Measurements from ENCODE around the gene ARGLU1. TPM values are rescaled to one million over a fixed set of nuclear protein-coding genes. Genes with fewer than 3 reads are reported as not detected.

Gene ARGLU1
- total RNA-seq, 1 experiment from 2014 or later: 31.8 TPM

GRCh38 chr13:106589716-106590115 lies 21.8 kb upstream of the ARGLU1 start:
- Histone ChIP-seq H3K27me3 (ENCODE audit: low read length) (no peaks in the 10 kb centered on the region), H3F3A (ENCODE audit: low read length, unreplicated experiment) (no peaks in the 10 kb centered on the region), H2AFZ (ENCODE audit: low read length) (no peak overlapping the region), H3K9me3 (ENCODE audit: low read length) (no peaks in the 10 kb centered on the region), H3K27ac (ENCODE audit: low read length) (no peak overlapping the region), H3K79me2 (ENCODE audit: low read length) (no peaks in the 10 kb centered on the region), H3K9ac (ENCODE audit: low read length) (no peak overlapping the region), H3K9me2 (replicated peaks; ENCODE audit: low read length) (no peaks in the 10 kb centered on the region), H3K4me2 (ENCODE audit: low read length) (no peak overlapping the region), H3K36me3 (ENCODE audit: low read depth, low read length) (no peaks in the 10 kb centered on the region), H4K20me1 (ENCODE audit: low read length) (no peaks in the 10 kb centered on the region), H3K4me1 (ENCODE audit: insufficient read depth, low read length) (peaks cover 6% of the 10 kb centered on the region; the same call in 1 of the 2 replicates), H3K4me3 (ENCODE audit: low read length) (no peak overlapping the region)
- no TSS peak for BruUV-seq (replicated peaks)
- CTCF ChIA-PET: no interaction called here
- DNase-seq (no peak), ATAC-seq (no peak)
- no peak for TF ChIP-seq CTCF (conservative IDR thresholded peaks at IDR 0.05; ENCODE audit: low read depth, low read length)
- no peak for TF ChIP-seq EZH2phosphoT487 (IDR thresholded peaks at IDR 0.05; ENCODE audit: borderline replicate concordance, low read length)
- TF ChIP-seq EZH2 (IDR thresholded peaks at IDR 0.05; ENCODE audit: low read length, unreplicated experiment): no peak
- POLR2A ChIA-PET (ENCODE audit: unreplicated experiment): no interaction called here
- intact Hi-C loops (cut with micrococcal nuclease): no loop called here

- no TSS peak for BruUV-seq (replicated peaks)
- no peaks in the 10 kb centered on the region for H4K20me1 ChIP-seq (ENCODE audit: low read length)
- POLR2A ChIA-PET (ENCODE audit: unreplicated experiment): interaction anchor here (0.6 kb wide), 1 partner anchor 32 kb away, joined by 7 read pairs; no protein-coding TSS in a partner anchor
- H3K27me3 ChIP-seq (ENCODE audit: low read length): no peaks in the 10 kb centered on the region
- no peaks in the 10 kb centered on the region for H3K36me3 ChIP-seq (ENCODE audit: low read depth, low read length)
- no peak overlapping the region for H2AFZ ChIP-seq (ENCODE audit: low read length)
- H3K4me3 ChIP-seq (ENCODE audit: low read length): no peak overlapping the region
- TF ChIP-seq EZH2phosphoT487 (IDR thresholded peaks at IDR 0.05; ENCODE audit: borderline replicate concordance, low read length): no peak
- no peak for TF ChIP-seq EZH2 (IDR thresholded peaks at IDR 0.05; ENCODE audit: low read length, unreplicated experiment)
- no peak for TF ChIP-seq CTCF (conservative IDR thresholded peaks at IDR 0.05; ENCODE audit: low read depth, low read length)
- H3K4me1 ChIP-seq (ENCODE audit: insufficient read depth, low read length): peaks cover 6% of the 10 kb centered on the region; the same call in 1 of the 2 replicates
- no peak for ATAC-seq
- CTCF ChIA-PET: no interaction called here
- H3K27ac ChIP-seq (ENCODE audit: low read length): peak overlapping the region; percentile 25; the same call in 1 of the 2 replicates
- no peak overlapping the region for H3K9ac ChIP-seq (ENCODE audit: low read length)
- peak overlapping the region; percentile 26; the same call in 1 of the 2 replicates for H3K4me2 ChIP-seq (ENCODE audit: low read length)
- no peaks in the 10 kb centered on the region for H3K9me3 ChIP-seq (ENCODE audit: low read length)
- H3K79me2 ChIP-seq (ENCODE audit: low read length): no peaks in the 10 kb centered on the region
- no peak for DNase-seq
- no peaks in the 10 kb centered on the region for H3F3A ChIP-seq (ENCODE audit: low read length, unreplicated experiment)
- intact Hi-C loops (cut with micrococcal nuclease): no loop called here
- no peaks in the 10 kb centered on the region for H3K9me2 ChIP-seq (replicated peaks; ENCODE audit: low read length)
These were observed 20.4 kb upstream of the ARGLU1 start for GRCh38 chr13:106588367-106588766.

GRCh38 chr13:106587787-106588186 lies 19.9 kb upstream of the ARGLU1 start:
- peaks cover 6% of the 10 kb centered on the region; the same call in 1 of the 2 replicates for H3K4me1 ChIP-seq (ENCODE audit: insufficient read depth, low read length)
- no peak overlapping the region for H3K9ac ChIP-seq (ENCODE audit: low read length)
- no peaks in the 10 kb centered on the region for H4K20me1 ChIP-seq (ENCODE audit: low read length)
- intact Hi-C loops (cut with micrococcal nuclease): loop anchor here (1.0 kb wide), 1 partner anchor 23 kb away; no protein-coding TSS in a partner anchor
- peak; percentile 94 for ATAC-seq
- peak overlapping the region; percentile 25; the same call in 1 of the 2 replicates for H3K27ac ChIP-seq (ENCODE audit: low read length)
- CTCF ChIA-PET: no interaction called here
- no peaks in the 10 kb centered on the region for H3F3A ChIP-seq (ENCODE audit: low read length, unreplicated experiment)
- no peaks in the 10 kb centered on the region for H3K79me2 ChIP-seq (ENCODE audit: low read length)
- H3K4me2 ChIP-seq (ENCODE audit: low read length): peak overlapping the region; percentile 26
- no peaks in the 10 kb centered on the region for H3K27me3 ChIP-seq (ENCODE audit: low read length)
- TF ChIP-seq CTCF (conservative IDR thresholded peaks at IDR 0.05; ENCODE audit: low read depth, low read length) (no peak), EZH2phosphoT487 (IDR thresholded peaks at IDR 0.05; ENCODE audit: borderline replicate concordance, low read length) (no peak), EZH2 (IDR thresholded peaks at IDR 0.05; ENCODE audit: low read length, unreplicated experiment) (no peak)
- H3K4me3 ChIP-seq (ENCODE audit: low read length): no peak overlapping the region
- no peaks in the 10 kb centered on the region for H3K9me3 ChIP-seq (ENCODE audit: low read length)
- H3K9me2 ChIP-seq (replicated peaks; ENCODE audit: low read length): no peaks in the 10 kb centered on the region
- BruUV-seq (replicated peaks): no TSS peak
- no peaks in the 10 kb centered on the region for H3K36me3 ChIP-seq (ENCODE audit: low read depth, low read length)
- peak; percentile 31 for DNase-seq
- POLR2A ChIA-PET (ENCODE audit: unreplicated experiment): interaction anchor here (0.6 to 0.7 kb wide), 2 partner anchors 13 to 32 kb away, joined by 5 to 7 read pairs; no protein-coding TSS in a partner anchor
- H2AFZ ChIP-seq (ENCODE audit: low read length): no peak overlapping the region; the same call in 1 of the 2 replicates

All from PC-3 (cell line).